ENCODE data around the gene TYMS.

Gene TYMS

GRCh38 chr18:658001-658946 is 821 bp downstream of the TYMS start:
- TF ChIP-seq CTCF (conservative IDR thresholded peaks at IDR 0.05) (no peak; the same call in 1 of the 2 replicates), ZFX (IDR thresholded peaks at IDR 0.05) (no peak)

GRCh38 chr18:658947-659533 is 1.6 kb downstream of the TYMS start:
- TF ChIP-seq CTCF (conservative IDR thresholded peaks at IDR 0.05), result no peak
- TF ChIP-seq ZFX (IDR thresholded peaks at IDR 0.05), result no peak
- peak overlapping the region; percentile 99 for H3K27ac ChIP-seq

More at GRCh38 chr18:658001-658946, 821 bp downstream of the TYMS start:
- peak overlapping the region; percentile 99 for H3K27ac ChIP-seq

DNA sequence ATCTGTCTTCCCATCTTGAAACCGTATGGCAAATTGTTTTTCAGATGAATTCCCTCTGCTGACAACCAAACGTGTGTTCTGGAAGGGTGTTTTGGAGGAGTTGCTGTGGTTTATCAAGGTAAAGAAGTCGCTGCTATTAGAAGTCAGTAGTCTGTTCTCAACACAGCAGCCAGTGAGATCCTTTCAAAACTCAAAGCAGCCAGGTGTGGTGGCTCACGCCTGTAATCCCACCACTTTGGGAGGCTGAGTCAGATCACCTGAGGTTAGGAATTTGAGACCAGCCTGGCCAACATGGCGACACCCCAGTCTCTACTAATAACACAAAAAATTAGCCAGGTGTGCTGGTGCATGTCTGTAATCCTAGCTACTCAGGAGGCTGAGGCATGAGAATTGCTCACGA is 2.1 kb downstream of the TYMS start:
- H3K27ac ChIP-seq, result peak overlapping the region; percentile 99
- TF ChIP-seq CTCF (conservative IDR thresholded peaks at IDR 0.05) (no peak), ZFX (IDR thresholded peaks at IDR 0.05) (no peak)

GRCh38 chr18:662197-662596 is 4.7 kb downstream of the TYMS start:
- no peak overlapping the region for H3K27ac ChIP-seq
- no peak for TF ChIP-seq ZFX (IDR thresholded peaks at IDR 0.05)
- no peak for TF ChIP-seq CTCF (conservative IDR thresholded peaks at IDR 0.05)

- TF ChIP-seq CTCF (conservative IDR thresholded peaks at IDR 0.05) (peak; percentile 36), ZFX (IDR thresholded peaks at IDR 0.05) (no peak)
- H3K27ac ChIP-seq, result no peak overlapping the region
Observed at GRCh38 chr18:666177-666576, 8.7 kb downstream of the TYMS start.

GRCh38 chr18:666628-667027 is 9.2 kb downstream of the TYMS start:
- H3K27ac ChIP-seq, result no peak overlapping the region
- TF ChIP-seq ZFX (IDR thresholded peaks at IDR 0.05) (no peak), CTCF (conservative IDR thresholded peaks at IDR 0.05) (no peak)

GRCh38 chr18:668260-668659 is 10.8 kb downstream of the TYMS start:
- TF ChIP-seq ZFX (IDR thresholded peaks at IDR 0.05) (no peak), CTCF (conservative IDR thresholded peaks at IDR 0.05) (no peak)
- H3K27ac ChIP-seq, result no peak overlapping the region
